ENCODE measurements around the gene NIP7. TPM values are rescaled to one million over a fixed set of nuclear protein-coding genes. Genes with fewer than 3 reads are reported as not detected.

NIP7 gene
- total and polyA plus RNA-seq, 9 of the 15 experiments (the other 6 are each of a cell fraction or from before 2014, with no cell fraction given): 28.9 to 85.5 (median 72.5) TPM

- TF ChIP-seq MTF1 (CRISPR knock-in tag; IDR thresholded peaks at IDR 0.05; ENCODE audit: borderline replicate concordance) (no peak), ZBTB40 (IDR thresholded peaks at IDR 0.05) (peak; percentile 99), ZBTB40 (CRISPR knock-in tag; IDR thresholded peaks at IDR 0.05) (no peak), BCL6 (CRISPR knock-in tag; IDR thresholded peaks at IDR 0.05) (no peak), ZBTB1 (CRISPR knock-in tag; IDR thresholded peaks at IDR 0.05; ENCODE audit: borderline replicate concordance, low read depth) (no peak), KAT8 (IDR thresholded peaks at IDR 0.05; ENCODE audit: low read depth) (no peak), ELF1 (tag; IDR thresholded peaks at IDR 0.05) (peak; percentile 93), SMAD3 (CRISPR knock-in tag; conservative IDR thresholded peaks at IDR 0.05) (no peak), IFI16 (CRISPR knock-in tag; IDR thresholded peaks at IDR 0.05) (no peak), XRCC5 (IDR thresholded peaks at IDR 0.05; ENCODE audit: low read depth, low read length) (peak; percentile 76; the same call in 1 of the 2 replicates), TRIM28 (IDR thresholded peaks at IDR 0.05) (no peak), CAMTA2 (CRISPR knock-in tag; conservative IDR thresholded peaks at IDR 0.05) (no peak), FIP1L1 (IDR thresholded peaks at IDR 0.05; ENCODE audit: low read depth, low read length, poor library complexity, severe bottlenecking) (peak; percentile 35), ZBTB49 (CRISPR knock-in tag; IDR thresholded peaks at IDR 0.05; ENCODE audit: borderline replicate concordance) (no peak), U2AF2 (optimal IDR thresholded peaks at IDR 0.05; ENCODE audit: low read depth, low read length) (no peak), BRD4 (IDR thresholded peaks at IDR 0.05) (0 out of 2 replicates have a peak, but pooled peaks have one; percentile 52)
Measured at GRCh38 chr16:69339289-69340094, at the start of gene NIP7, which contains the start of gene COG8 (continued).

Measured in K562 (cell line).